HepG2 (cell line): Measurements from ENCODE around the gene PTPN13. TPM values are rescaled to one million over a fixed set of nuclear protein-coding genes. Genes with fewer than 3 reads are reported as not detected.

Experiments
- ATAC-seq: fragments of 200-7000 bp; cut with Tn5 transposase; 3 replicates; pipeline ENCODE4 v1.9.1; 2020; ENCODE audit warnings: mild to moderate bottlenecking, moderate library complexity
- BruUV-seq: library from RNA; stranded (reverse); fragments of 400-500 nt; replicated peaks from 2 replicates; lab custom pipeline; 2021; lab: Mats Ljungman, UMichigan
- CTCF ChIA-PET: fragments of 300-600 bp; formaldehyde crosslinking; extraction: SDS; loops from one replicate; lab custom pipeline; 2021; ENCODE audit warnings: low total read pairs, inconsistent platforms, low intra/inter-chr PET ratio; lab: Yijun Ruan, JAX
- POLR2A ChIA-PET: fragments of 350-600 bp; sonication (Branson Sonifier 250); formaldehyde crosslinking; loops from one replicate; lab custom pipeline; 2020; ENCODE audit warnings: antibody characterized with exemption, inconsistent platforms; lab: Yijun Ruan, JAX
- DNase-seq: peaks from one replicate; pipeline ENCODE4 v3.0.0-alpha.2; 2015; ENCODE audit warnings: low spot score
- FAIRE-seq: peaks from 3 replicates; lab custom pipeline; 2011; peaks lifted over from hg19 to GRCh38; lab: Jason Lieb, UNC
- H2AFZ ChIP-seq: one replicate; pipeline ENCODE4 v1.6.1; 2011; ENCODE audit warnings: low read length, inconsistent platforms
- H3K27ac ChIP-seq: fragments of 300-600 bp; 3 replicates; pipeline ENCODE4 v1.8.0; 2011; ENCODE audit warnings: mixed run types, mild to moderate bottlenecking, mixed read lengths, low read length, inconsistent platforms; ENCODE audit not compliant: insufficient read depth; ENCODE audit errors: extremely low read length
- H3K27me3 ChIP-seq, 2 experiments: fragments of 200-600 bp in 1 of 2; 2 replicates in 1 of 2; 3 replicates in 1 of 2; pipeline versions ENCODE4 v1.6.0 to v1.8.0; 2011; ENCODE audit warnings: low read length in 2 of 2, mild to moderate bottlenecking in 2 of 2, moderate library complexity in 2 of 2, inconsistent platforms in 1 of 2; ENCODE audit not compliant: insufficient read depth in 2 of 2, control insufficient read depth in 1 of 2
- H3K36me3 ChIP-seq, 2 experiments: fragments of 200-600 bp in 1 of 2; replicated peaks in 1 of 2; 2 replicates in 1 of 2; 3 replicates in 1 of 2; pipeline versions ENCODE4 v1.5.1 to v1.8.0; 2011; ENCODE audit warnings: low read length in 2 of 2, inconsistent platforms in 1 of 2; ENCODE audit not compliant: insufficient read depth in 2 of 2, control insufficient read depth in 1 of 2
- H3K4me1 ChIP-seq: 2 replicates; pipeline ENCODE4 v1.5.1; 2012; ENCODE audit warnings: low read length, inconsistent platforms; ENCODE audit not compliant: insufficient read depth
- H3K4me2 ChIP-seq: 2 replicates; pipeline ENCODE4 v1.6.0; 2011; ENCODE audit warnings: low read depth, low read length, inconsistent platforms
- H3K4me3 ChIP-seq, 3 experiments: fragments of 200-600 bp in 1 of 3; sonication (generic), shearing (Covaris generic) in 1 of 3; replicated peaks in 1 of 3; 2 replicates each; pipeline ENCODE4 v1.5.1; 2011 to 2016; ENCODE audit warnings: low read length in 3 of 3, inconsistent platforms in 2 of 3, low read depth in 2 of 3, mild to moderate bottlenecking in 2 of 3, control low read depth in 1 of 3, mixed read lengths in 1 of 3; ENCODE audit not compliant: insufficient read depth in 1 of 3
- H3K79me2 ChIP-seq: one replicate; pipeline ENCODE4 v1.6.1; 2011; ENCODE audit warnings: low read length, inconsistent platforms; ENCODE audit not compliant: insufficient read depth
- H3K9ac ChIP-seq: 2 replicates; pipeline ENCODE4 v1.6.0; 2011; ENCODE audit warnings: mild to moderate bottlenecking, low read depth, low read length, inconsistent platforms; ENCODE audit not compliant: insufficient read depth
- H3K9me3 ChIP-seq: 2 replicates; pipeline ENCODE4 v1.5.1; 2012; ENCODE audit warnings: mild to moderate bottlenecking, low read length
- H4K20me1 ChIP-seq: 2 replicates; pipeline ENCODE4 v1.6.0; 2011; ENCODE audit warnings: inconsistent platforms, mild to moderate bottlenecking, low read length, moderate library complexity; ENCODE audit not compliant: insufficient read depth
- BRD4 ChIP-seq: sonication (generic); formaldehyde crosslinking; IDR thresholded peaks from 2 replicates; pipeline ENCODE4 v1.4.0; 2020; ENCODE audit warnings: missing genetic modification reagents
- CREB3 ChIP-seq: sonication (generic); formaldehyde crosslinking; IDR thresholded peaks from 2 replicates; pipeline ENCODE4 v1.5.0; 2020; ENCODE audit warnings: missing genetic modification reagents
- GPBP1L1 ChIP-seq: sonication (generic); formaldehyde crosslinking; IDR thresholded peaks from 2 replicates; pipeline ENCODE4 v1.5.0; 2020; ENCODE audit warnings: mild to moderate bottlenecking, missing genetic modification reagents
- HDAC1 ChIP-seq: sonication (generic); formaldehyde crosslinking; IDR thresholded peaks from 2 replicates; pipeline ENCODE4 v1.5.1; 2020; ENCODE audit warnings: mild to moderate bottlenecking, missing genetic modification reagents
- KLF11 ChIP-seq: IDR thresholded peaks from 2 replicates; pipeline ENCODE4 v1.6.1; 2016; ENCODE audit warnings: missing compliant biosample characterization
- KLF6 ChIP-seq: IDR thresholded peaks from 2 replicates; pipeline ENCODE4 v1.8.0; 2016; ENCODE audit warnings: missing biosample characterization, missing genetic modification reagents
- NR0B2 ChIP-seq: sonication (generic); formaldehyde crosslinking; IDR thresholded peaks from 2 replicates; pipeline ENCODE4 v1.4.0; 2020; ENCODE audit warnings: mild to moderate bottlenecking, missing genetic modification reagents
- SP4 ChIP-seq: sonication (generic); formaldehyde crosslinking; IDR thresholded peaks from 2 replicates; pipeline ENCODE4 v1.8.1; 2023; ENCODE audit warnings: mild to moderate bottlenecking, missing genetic modification reagents
- ZNF20 ChIP-seq: sonication (generic); formaldehyde crosslinking; IDR thresholded peaks from 2 replicates; pipeline ENCODE4 v1.4.0; 2020; ENCODE audit warnings: mild to moderate bottlenecking, moderate library complexity, missing genetic modification reagents
- WGBS: methylation state at CpG from one replicate; pipeline ENCODE4 v1.1.6; 2017; ENCODE audit warnings: low lambda C conversion rate; 5-methylcytosine and 5-hydroxymethylcytosine counted together
- in situ Hi-C: cut with HindIII; loops from 2 replicates; pipeline ENCODE4 v1.10.0; 2017; ENCODE audit warnings: low pct_unique_long_range_greater_than_20kb; ENCODE audit not compliant: extremely low pct_ligation_motif_present
- intact Hi-C: fragments of 100-400 bp; cut with micrococcal nuclease; formaldehyde crosslinking; loops from one replicate; pipeline ENCODE4 v1.10.0; 2022; ENCODE audit not compliant: unreplicated experiment
- polyA plus RNA-seq, 8 experiments: library from polyadenylated mRNA; depleted of rRNA in 3 of 8; stranded (reverse) in 7 of 8; unstranded in 1 of 8; fragments of >200 nt; fragmentation: Illumina TruSeq in 4 of 8; extraction: Trizol in 4 of 8; gene quantifications; 2 replicates each; pipeline versions ENCODE4 v1.2.1 to v1.2.3, GENCODE V29; 2011 to 2016; ENCODE audit warnings: low read depth in 4 of 8, missing spikeins in 1 of 8, mixed read lengths in 1 of 8; ENCODE audit not compliant: insufficient read depth in 1 of 8
- total RNA-seq, 5 experiments: library from RNA; depleted of rRNA; stranded (reverse); fragments of >200 nt; fragmentation: Illumina TruSeq; extraction: Trizol; gene quantifications; 2 replicates each; pipeline ENCODE4 v1.2.3, GENCODE V29; 2016; ENCODE audit warnings: low read depth in 1 of 5

Gene PTPN13
- total and polyA plus RNA-seq, 2 of the 13 experiments (the other 11 are each of a cell fraction or from before 2014, with no cell fraction given): not detected

- no peaks in the 10 kb centered on the region for H3K79me2 ChIP-seq
- peaks cover 0 to 2% of the 10 kb centered on the region in 2 experiments; a peak in 1 of 5 replicates for H3K27me3 ChIP-seq
- H2AFZ ChIP-seq: no peak overlapping the region
- H3K9me3 ChIP-seq: peaks cover 8% of the 10 kb centered on the region; the same call in 1 of the 2 replicates
- H3K27ac ChIP-seq: no peak overlapping the region
- intact Hi-C loops: no loop called here
- in situ Hi-C loops: no loop called here
- no peaks in the 10 kb centered on the region for H3K36me3 ChIP-seq
- DNase-seq (no peak), FAIRE-seq (no peak), ATAC-seq (no peak)
- ChIA-PET CTCF (no interaction called here), POLR2A (no interaction called here)
- no peak for TF ChIP-seq SP4
- no peak for TF ChIP-seq KLF6 (CRISPR knock-in tag)
- no peak for TF ChIP-seq GPBP1L1 (CRISPR knock-in tag)
- TF ChIP-seq CREB3 (CRISPR knock-in tag): no peak
- no peaks in the 10 kb centered on the region for H3K4me1 ChIP-seq
- BruUV-seq: no TSS peak
- H3K4me2 ChIP-seq: no peak overlapping the region
- H3K9ac ChIP-seq: no peak overlapping the region
- H3K4me3 ChIP-seq: no peak overlapping the region
- H4K20me1 ChIP-seq: no peaks in the 10 kb centered on the region
- 65% methylated on average over 3 of the region's 3 CpGs for WGBS
Observed at GRCh38 chr4:86810847-86811246, 216.7 kb downstream of the PTPN13 start.

- Histone ChIP-seq H3K9me3 (peaks cover 9% of the 10 kb centered on the region; the same call in 1 of the 2 replicates), H4K20me1 (no peaks in the 10 kb centered on the region), H2AFZ (no peak overlapping the region), H3K4me1 (peaks cover 7% of the 10 kb centered on the region; the same call in 1 of the 2 replicates), H3K4me3 (no peak overlapping the region), H3K27ac (no peak overlapping the region), H3K9ac (no peak overlapping the region), H3K4me2 (no peak overlapping the region), H3K36me3 (no peaks in the 10 kb centered on the region), H3K27me3 (peaks cover 0 to 2% of the 10 kb centered on the region in 2 experiments; a peak in 1 of 5 replicates), H3K79me2 (no peaks in the 10 kb centered on the region)
- no TSS peak for BruUV-seq
- DNase-seq: no peak
- TF ChIP-seq ZNF20 (CRISPR knock-in tag) (peak; percentile 96), HDAC1 (CRISPR knock-in tag) (no peak), KLF11 (CRISPR knock-in tag) (no peak), BRD4 (no peak), NR0B2 (CRISPR knock-in tag) (no peak)
- CTCF ChIA-PET: no interaction called here
- FAIRE-seq: no peak
- in situ Hi-C loops (no loop called here), intact Hi-C loops (no loop called here)
- POLR2A ChIA-PET: no interaction called here
- no peak for ATAC-seq
- 0% methylated on average over 1 of the region's 1 CpG for WGBS
Observed at GRCh38 chr4:86815653-86816052, 221.5 kb downstream of the PTPN13 start.
